Suprapubic skin (tissue), 4 donors: ENCODE measurements around the gene SPTY2D1. TPM values are rescaled to one million over a fixed set of nuclear protein-coding genes. Genes with fewer than 3 reads are reported as not detected.
"Not testable (repeated sequence)": the region's sequence is repeated elsewhere in the genome, so short reads cannot be mapped to it uniquely, and the experiment has no call there.

Source experiments
- DNase-seq, 2 donors: peaks; one replicate each; pipeline ENCODE4 v3.0.0-alpha.2; 2019; ENCODE audit warnings: low spot score in 2 of 2
- H3K27ac ChIP-seq: fragments of 200-600 bp; sonication (generic); one replicate; pipeline ENCODE4 v1.5.1; 2019
- H3K27me3 ChIP-seq: fragments of 200-600 bp; sonication (generic); one replicate; pipeline ENCODE4 v1.5.1; 2019
- H3K36me3 ChIP-seq: fragments of 200-600 bp; sonication (generic); one replicate; pipeline ENCODE4 v1.5.1; 2019
- H3K4me1 ChIP-seq: fragments of 200-600 bp; sonication (generic); one replicate; pipeline ENCODE4 v1.5.1; 2019
- H3K4me3 ChIP-seq: fragments of 200-600 bp; sonication (generic); one replicate; pipeline ENCODE4 v1.5.1; 2019; ENCODE audit warnings: mild to moderate bottlenecking
- H3K9me3 ChIP-seq: fragments of 200-600 bp; sonication (generic); one replicate; pipeline ENCODE4 v1.5.1; 2019
- CTCF ChIP-seq, 2 donors: fragments of 200-600 bp in 1 of 2; fragments of 450-650 bp in 1 of 2; sonication (generic) in 1 of 2; IDR thresholded peaks; one replicate each; pipeline ENCODE4 v1.5.1; 2016 to 2019; ENCODE audit warnings: antibody characterized with exemption in 2 of 2, mild to moderate bottlenecking in 1 of 2, moderate library complexity in 1 of 2
- EP300 ChIP-seq: sonication (generic); formaldehyde crosslinking; IDR thresholded peaks from one replicate; pipeline ENCODE4 v1.6.1; 2017; ENCODE audit warnings: antibody characterized with exemption
- POLR2A ChIP-seq, 2 donors: fragments of 450-650 bp; IDR thresholded peaks; one replicate each; pipeline ENCODE4 v1.6.1; 2017; ENCODE audit warnings: antibody characterized with exemption in 2 of 2, mild to moderate bottlenecking in 2 of 2, moderate library complexity in 2 of 2
- POLR2AphosphoS5 ChIP-seq, 3 donors: sonication (generic); formaldehyde crosslinking; IDR thresholded peaks; one replicate each; pipeline ENCODE4 v1.6.1; 2017; ENCODE audit warnings: antibody characterized with exemption in 3 of 3
- WGBS: methylation state at CpG from one replicate; pipeline ENCODE4 v1.1.5; 2018; 5-methylcytosine and 5-hydroxymethylcytosine counted together
- total RNA-seq, 4 donors: library from RNA; depleted of rRNA; stranded (reverse); fragments of >200 nt; gene quantifications; one replicate each; pipeline ENCODE4 v1.1.0, GENCODE V29; 2016

The SPTY2D1 gene, protein sequence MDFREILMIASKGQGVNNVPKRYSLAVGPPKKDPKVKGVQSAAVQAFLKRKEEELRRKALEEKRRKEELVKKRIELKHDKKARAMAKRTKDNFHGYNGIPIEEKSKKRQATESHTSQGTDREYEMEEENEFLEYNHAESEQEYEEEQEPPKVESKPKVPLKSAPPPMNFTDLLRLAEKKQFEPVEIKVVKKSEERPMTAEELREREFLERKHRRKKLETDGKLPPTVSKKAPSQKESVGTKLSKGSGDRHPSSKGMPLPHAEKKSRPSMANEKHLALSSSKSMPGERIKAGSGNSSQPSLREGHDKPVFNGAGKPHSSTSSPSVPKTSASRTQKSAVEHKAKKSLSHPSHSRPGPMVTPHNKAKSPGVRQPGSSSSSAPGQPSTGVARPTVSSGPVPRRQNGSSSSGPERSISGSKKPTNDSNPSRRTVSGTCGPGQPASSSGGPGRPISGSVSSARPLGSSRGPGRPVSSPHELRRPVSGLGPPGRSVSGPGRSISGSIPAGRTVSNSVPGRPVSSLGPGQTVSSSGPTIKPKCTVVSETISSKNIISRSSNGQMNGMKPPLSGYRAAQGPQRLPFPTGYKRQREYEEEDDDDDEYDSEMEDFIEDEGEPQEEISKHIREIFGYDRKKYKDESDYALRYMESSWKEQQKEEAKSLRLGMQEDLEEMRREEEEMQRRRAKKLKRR
- total RNA-seq: 10 to 100 TPM; 17.6 to 31.4 (median 27.3) TPM

- Histone ChIP-seq H3K4me3 (peak within 1 kb of the TSS; percentile 81), H3K4me1 (peaks cover 21% of the 10 kb centered on the region), H3K9me3 (no peaks in the 10 kb centered on the region), H3K36me3 (no peaks in the 10 kb centered on the region), H3K27ac (peak within 1 kb of the TSS; percentile 93), H3K27me3 (no peaks in the 10 kb centered on the region)
- DNase-seq: peak; percentile 100
- no peak for TF ChIP-seq EP300
- TF ChIP-seq POLR2A (IDR thresholded peaks at IDR 0.05): peak; percentile 46 to 80
- peak; percentile 51 to 95 (median 84) for TF ChIP-seq POLR2AphosphoS5 (IDR thresholded peaks at IDR 0.05)
- peak in 1 of 2 donors; percentile 13 for TF ChIP-seq CTCF (IDR thresholded peaks at IDR 0.05)
- 0% methylated on average over 27 of the region's 60 CpGs for WGBS
Measured at GRCh38 chr11:18634140-18635032, at the start of gene SPTY2D1. Gene SPTY2D1, minus strand, starts transcription at chr11:18634342. Its CDS starts 85 bp downstream, at chr11:18634257.

DNA sequence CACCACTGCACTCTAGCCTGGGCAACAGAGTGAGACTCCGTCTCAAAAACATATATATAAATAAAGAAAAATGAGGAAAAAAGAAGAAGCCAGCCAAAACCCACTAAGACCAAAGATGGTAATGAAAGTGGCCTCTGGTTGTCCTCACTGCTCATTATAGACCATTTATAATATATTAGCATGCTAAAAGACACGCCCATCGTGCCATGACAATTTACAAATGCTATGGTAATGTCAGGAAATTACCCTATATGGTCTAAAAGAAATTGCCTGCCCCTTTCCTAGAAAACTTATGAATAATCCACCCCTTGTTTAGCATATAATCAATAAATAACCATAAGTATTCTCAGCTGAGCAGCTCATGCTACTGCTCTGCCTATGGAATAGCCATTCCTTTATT is 48.3 kb upstream of the SPTY2D1 start:
- H3K36me3 ChIP-seq: no peaks in the 10 kb centered on the region
- no peaks in the 10 kb centered on the region for H3K27me3 ChIP-seq
- H3K9me3 ChIP-seq: no peaks in the 10 kb centered on the region
- no peak for DNase-seq
- H3K27ac ChIP-seq: no peak overlapping the region
- WGBS: 96% methylated on average over 3 of the region's 3 CpGs
- no peak overlapping the region for H3K4me3 ChIP-seq
- no peak for TF ChIP-seq EP300
- no peak for TF ChIP-seq POLR2AphosphoS5 (IDR thresholded peaks at IDR 0.05)
- no peak for TF ChIP-seq CTCF (IDR thresholded peaks at IDR 0.05)
- TF ChIP-seq POLR2A (IDR thresholded peaks at IDR 0.05): no peak
- H3K4me1 ChIP-seq: no peaks in the 10 kb centered on the region

- not testable (repeated sequence) for H3K9me3 ChIP-seq, H3K4me1 ChIP-seq, H3K27me3 ChIP-seq, H3K36me3 ChIP-seq, H3K27ac ChIP-seq, H3K4me3 ChIP-seq
- WGBS: 100% methylated on average over 1 of the region's 1 CpG
- DNase-seq: peak in 1 of 2 donors; percentile 18
Measured at GRCh38 chr11:18681949-18682348, 47.8 kb upstream of the SPTY2D1 start.

GRCh38 chr11:18677560-18677959 is 43.4 kb upstream of the SPTY2D1 start:
- Histone ChIP-seq H3K9me3 (no peaks in the 10 kb centered on the region), H3K27me3 (no peaks in the 10 kb centered on the region), H3K4me1 (no peaks in the 10 kb centered on the region), H3K27ac (peak overlapping the region; percentile 10), H3K36me3 (no peaks in the 10 kb centered on the region), H3K4me3 (no peak overlapping the region)
- TF ChIP-seq CTCF (IDR thresholded peaks at IDR 0.05) (no peak), EP300 (no peak), POLR2A (IDR thresholded peaks at IDR 0.05) (no peak)
- peak in 1 of 2 donors; percentile 45 for DNase-seq
- WGBS: 90% methylated on average over 3 of the region's 3 CpGs

DNA sequence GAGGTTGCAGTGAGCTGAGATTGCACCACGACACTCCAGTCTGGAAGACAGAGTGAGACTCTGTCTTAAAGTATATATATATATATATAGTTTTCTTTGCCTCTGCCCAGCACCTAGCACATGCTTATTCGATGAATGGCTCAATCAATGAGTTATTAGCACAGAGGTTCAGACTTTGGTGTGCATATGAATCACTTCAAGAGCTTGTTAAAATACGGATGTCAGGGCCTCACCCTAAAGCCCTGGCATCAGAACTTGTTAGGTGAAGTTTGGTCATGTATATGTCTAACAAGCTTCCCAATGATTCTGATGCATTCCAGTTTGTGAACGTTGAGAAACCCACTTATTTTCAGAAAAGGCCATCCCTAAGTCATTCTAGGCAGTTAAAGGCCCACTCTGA is 42.7 kb upstream of the SPTY2D1 start:
- no peaks in the 10 kb centered on the region for H3K4me1 ChIP-seq
- peak overlapping the region; percentile 10 for H3K27ac ChIP-seq
- H3K27me3 ChIP-seq: no peaks in the 10 kb centered on the region
- no peaks in the 10 kb centered on the region for H3K36me3 ChIP-seq
- no peak overlapping the region for H3K4me3 ChIP-seq
- no peak for TF ChIP-seq POLR2AphosphoS5 (IDR thresholded peaks at IDR 0.05)
- TF ChIP-seq CTCF (IDR thresholded peaks at IDR 0.05): no peak
- TF ChIP-seq EP300: no peak
- no peak for TF ChIP-seq POLR2A (IDR thresholded peaks at IDR 0.05)
- no peak for DNase-seq
- WGBS: 40% methylated on average over 4 of the region's 4 CpGs
- no peaks in the 10 kb centered on the region for H3K9me3 ChIP-seq

DNA sequence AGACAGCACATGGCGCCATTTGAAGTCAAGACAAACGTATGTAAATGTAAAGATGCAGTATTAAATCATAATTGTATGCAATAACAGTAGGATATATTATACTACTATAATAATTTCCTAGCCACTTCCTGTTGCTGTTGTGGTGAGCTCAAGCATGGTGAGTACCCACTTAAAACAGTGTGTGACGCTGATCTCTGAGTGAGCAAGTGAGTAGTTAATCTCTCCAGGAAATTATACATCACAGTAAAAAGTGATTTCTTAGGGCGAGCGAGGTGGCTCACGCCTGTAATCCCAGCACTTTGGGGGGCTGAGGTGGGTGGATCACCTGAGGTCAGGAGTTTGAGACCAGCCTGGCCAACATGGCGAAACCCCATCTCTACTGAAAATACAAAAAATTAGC is 38.1 kb upstream of the SPTY2D1 start:
- not testable (repeated sequence) for H3K4me3 ChIP-seq, DNase-seq, H3K4me1 ChIP-seq, H3K9me3 ChIP-seq, H3K27ac ChIP-seq, H3K27me3 ChIP-seq, H3K36me3 ChIP-seq
- WGBS: 81% methylated on average over 7 of the region's 7 CpGs
